HepG2 (cell line): ENCODE data around the gene GLS2. TPM values are rescaled to one million over a fixed set of nuclear protein-coding genes. Genes with fewer than 3 reads are reported as not detected.

Source experiments
- AGO1 ChIP-seq: fragments of 200-400 bp; formaldehyde crosslinking; IDR thresholded peaks from 2 replicates; pipeline ENCODE4 v1.6.1; 2017; ENCODE audit warnings: mild to moderate bottlenecking, low read depth, low read length, moderate library complexity; ENCODE audit not compliant: poor library complexity, severe bottlenecking
- AGO2 ChIP-seq: fragments of 200-400 bp; formaldehyde crosslinking; optimal IDR thresholded peaks from 2 replicates; pipeline ENCODE3; 2017; ENCODE audit warnings: mild to moderate bottlenecking, low read depth, low read length, moderate library complexity
- HNRNPK ChIP-seq: fragments of 200-400 bp; formaldehyde crosslinking; IDR thresholded peaks from 2 replicates; pipeline ENCODE4 v1.6.1; 2018; ENCODE audit warnings: low read length, low read depth, moderate library complexity, mild to moderate bottlenecking; ENCODE audit not compliant: poor library complexity, severe bottlenecking
- HOXA5 ChIP-seq: sonication (generic); formaldehyde crosslinking; IDR thresholded peaks from 2 replicates; pipeline ENCODE4 v1.4.0; 2020; ENCODE audit warnings: missing genetic modification reagents
- JDP2 ChIP-seq: sonication (generic); formaldehyde crosslinking; IDR thresholded peaks from 2 replicates; pipeline ENCODE4 v1.8.1; 2022; ENCODE audit warnings: missing genetic modification reagents, borderline replicate concordance
- JUNB ChIP-seq: sonication (generic); formaldehyde crosslinking; IDR thresholded peaks from 2 replicates; pipeline ENCODE4 v1.8.0; 2022; ENCODE audit warnings: missing genetic modification reagents, mild to moderate bottlenecking, borderline replicate concordance
- KAT8 ChIP-seq: IDR thresholded peaks from 2 replicates; pipeline ENCODE4 v1.6.1; 2016; ENCODE audit warnings: missing genetic modification reagents, missing compliant biosample characterization
- KDM5B ChIP-seq: sonication (generic); formaldehyde crosslinking; IDR thresholded peaks from 2 replicates; pipeline ENCODE4 v1.4.0; 2020; ENCODE audit warnings: missing genetic modification reagents, mild to moderate bottlenecking, borderline replicate concordance
- KLF13 ChIP-seq: sonication (generic); formaldehyde crosslinking; IDR thresholded peaks from 2 replicates; pipeline ENCODE4 v1.4.0; 2020; ENCODE audit warnings: mild to moderate bottlenecking, missing genetic modification reagents
- KLF6 ChIP-seq: IDR thresholded peaks from 2 replicates; pipeline ENCODE4 v1.8.0; 2016; ENCODE audit warnings: missing biosample characterization, missing genetic modification reagents
- MED8 ChIP-seq: sonication (generic); formaldehyde crosslinking; IDR thresholded peaks from 2 replicates; pipeline ENCODE4 v1.8.1; 2023; ENCODE audit warnings: mild to moderate bottlenecking, missing genetic modification reagents; ENCODE audit not compliant: insufficient replicate concordance
- MTERF4 ChIP-seq: sonication (generic); formaldehyde crosslinking; IDR thresholded peaks from 2 replicates; pipeline ENCODE4 v1.8.0; 2023; ENCODE audit warnings: mild to moderate bottlenecking, missing genetic modification reagents
- RARG ChIP-seq: sonication (generic); formaldehyde crosslinking; IDR thresholded peaks from 2 replicates; pipeline ENCODE4 v1.4.0; 2020; ENCODE audit warnings: low read depth, mild to moderate bottlenecking, missing genetic modification reagents
- SSRP1 ChIP-seq: IDR thresholded peaks from 2 replicates; pipeline ENCODE4 v1.6.1; 2016; ENCODE audit warnings: control low read depth
- ZBTB49 ChIP-seq: sonication (generic); formaldehyde crosslinking; IDR thresholded peaks from 2 replicates; pipeline ENCODE4 v1.4.0; 2020; ENCODE audit warnings: missing genetic modification reagents, borderline replicate concordance
- ZBTB8A ChIP-seq: sonication (generic); formaldehyde crosslinking; IDR thresholded peaks from 2 replicates; pipeline ENCODE4 v1.4.0; 2020; ENCODE audit warnings: mild to moderate bottlenecking, low read depth, missing genetic modification reagents, borderline replicate concordance
- ZC3H13 ChIP-seq: sonication (generic); formaldehyde crosslinking; IDR thresholded peaks from 2 replicates; pipeline ENCODE4 v1.8.1; 2023; ENCODE audit warnings: mild to moderate bottlenecking, missing genetic modification reagents, moderate library complexity
- ZKSCAN8 ChIP-seq: IDR thresholded peaks from 2 replicates; pipeline ENCODE4 v1.6.1; 2016; ENCODE audit warnings: borderline replicate concordance, missing genetic modification reagents, missing compliant biosample characterization
- ZNF383 ChIP-seq: sonication (generic); formaldehyde crosslinking; IDR thresholded peaks from 2 replicates; pipeline ENCODE4 v1.4.0; 2020; ENCODE audit warnings: missing genetic modification reagents, mild to moderate bottlenecking, borderline replicate concordance
- ZNF660 ChIP-seq: sonication (generic); formaldehyde crosslinking; IDR thresholded peaks from 2 replicates; pipeline ENCODE4 v1.5.1; 2020; ENCODE audit warnings: mild to moderate bottlenecking, low read depth, missing genetic modification reagents, borderline replicate concordance
- ZNF773 ChIP-seq: sonication (generic); formaldehyde crosslinking; IDR thresholded peaks from 2 replicates; pipeline ENCODE4 v1.4.0; 2020; ENCODE audit warnings: missing genetic modification reagents, borderline replicate concordance
- ZNF83 ChIP-seq: sonication (generic); formaldehyde crosslinking; IDR thresholded peaks from 2 replicates; pipeline ENCODE4 v1.4.0; 2020; ENCODE audit warnings: missing genetic modification reagents, mild to moderate bottlenecking, borderline replicate concordance
- ZSCAN31 ChIP-seq: sonication (generic); formaldehyde crosslinking; IDR thresholded peaks from 2 replicates; pipeline ENCODE4 v1.5.0; 2020; ENCODE audit warnings: low read depth, mild to moderate bottlenecking, missing genetic modification reagents
- ZUFSP ChIP-seq: sonication (generic); formaldehyde crosslinking; IDR thresholded peaks from 2 replicates; pipeline ENCODE4 v1.9.0; 2021; ENCODE audit warnings: missing genetic modification reagents, mild to moderate bottlenecking, borderline replicate concordance
- polyA plus RNA-seq, 8 experiments: library from polyadenylated mRNA; depleted of rRNA in 3 of 8; stranded (reverse) in 7 of 8; unstranded in 1 of 8; fragments of >200 nt; fragmentation: Illumina TruSeq in 4 of 8; extraction: Trizol in 4 of 8; gene quantifications; 2 replicates each; pipeline versions ENCODE4 v1.2.1 to v1.2.3, GENCODE V29; 2011 to 2016; ENCODE audit warnings: low read depth in 4 of 8, missing spikeins in 1 of 8, mixed read lengths in 1 of 8; ENCODE audit not compliant: insufficient read depth in 1 of 8
- total RNA-seq, 5 experiments: library from RNA; depleted of rRNA; stranded (reverse); fragments of >200 nt; fragmentation: Illumina TruSeq; extraction: Trizol; gene quantifications; 2 replicates each; pipeline ENCODE4 v1.2.3, GENCODE V29; 2016; ENCODE audit warnings: low read depth in 1 of 5

GLS2 gene
- total and polyA plus RNA-seq, 2 of the 13 experiments (the other 11 are each of a cell fraction or from before 2014, with no cell fraction given), result 8.6 to 12.2 TPM

GRCh38 chr12:56488041-56488955, at the start of gene GLS2 (continued):
- no peak for TF ChIP-seq ZUFSP (CRISPR knock-in tag)
- peak; percentile 23 for TF ChIP-seq MED8 (CRISPR knock-in tag)
- TF ChIP-seq HOXA5 (CRISPR knock-in tag), result peak; percentile 88; the same call in 1 of the 2 replicates
- TF ChIP-seq ZSCAN31, result 0 out of 2 replicates have a peak, but pooled peaks have one; percentile 60
- TF ChIP-seq KLF6 (CRISPR knock-in tag), result peak; percentile 90
- peak; percentile 89 for TF ChIP-seq ZBTB8A (CRISPR knock-in tag)
- peak; percentile 93; the same call in 1 of the 2 replicates for TF ChIP-seq ZNF773 (CRISPR knock-in tag)
- no peak for TF ChIP-seq AGO1
- TF ChIP-seq HNRNPK, result peak; percentile 30
- TF ChIP-seq JDP2 (CRISPR knock-in tag), result no peak; the same call in 1 of the 2 replicates
- no peak for TF ChIP-seq SSRP1
- TF ChIP-seq KAT8 (CRISPR knock-in tag), result peak; percentile 77
- TF ChIP-seq ZBTB49 (CRISPR knock-in tag), result no peak
- TF ChIP-seq AGO2, result no peak
- no peak for TF ChIP-seq ZNF383 (CRISPR knock-in tag)
- peak; percentile 58; the same call in 1 of the 2 replicates for TF ChIP-seq ZNF83 (CRISPR knock-in tag)
- peak; percentile 84; the same call in 1 of the 2 replicates for TF ChIP-seq KLF13 (CRISPR knock-in tag)
- TF ChIP-seq RARG (CRISPR knock-in tag), result no peak
- no peak for TF ChIP-seq ZKSCAN8
- peak; percentile 99 for TF ChIP-seq KDM5B
- TF ChIP-seq ZC3H13 (CRISPR knock-in tag), result no peak
- TF ChIP-seq MTERF4, result no peak; the same call in 1 of the 2 replicates
- no peak for TF ChIP-seq ZNF660
- peak; percentile 86 for TF ChIP-seq JUNB
